ENCODE data around the gene TIGD4. TPM values are rescaled to one million over a fixed set of nuclear protein-coding genes. Genes with fewer than 3 reads are reported as not detected.

Gene TIGD4
- total RNA-seq, 1 experiment from 2014 or later, result 0.92 TPM

DNA sequence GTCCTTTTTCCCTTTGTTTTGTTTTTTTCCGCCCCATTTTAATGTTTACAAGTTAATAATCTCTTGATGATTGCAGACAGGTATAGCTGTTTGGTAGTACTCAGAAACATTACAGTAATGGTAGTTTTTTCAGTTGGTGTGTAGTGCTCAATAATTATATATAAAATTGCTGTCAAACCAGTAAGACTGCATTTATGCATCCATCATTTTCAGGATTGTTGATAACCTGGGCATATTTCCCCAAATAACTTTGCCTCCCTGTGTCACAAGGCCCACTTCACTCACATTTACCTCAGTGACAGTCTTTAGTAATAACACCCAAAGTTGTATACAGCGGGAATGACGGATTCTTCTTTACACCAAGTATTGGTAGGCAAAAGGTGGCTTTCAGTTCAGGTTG lies 16.4 kb upstream of the TIGD4 start:
- CTCF ChIA-PET, result interaction anchor here (0.5 kb wide), 1 partner anchor 36 kb away, joined by 3 read pairs; no protein-coding TSS in a partner anchor
- BruUV-seq (replicated peaks), result no TSS peak
- H3K27ac Mint-ChIP-seq (ENCODE audit: unreplicated experiment), result no peak overlapping the region
- DNase-seq, result no peak
- peaks cover 4% of the 10 kb centered on the region for H3K36me3 Mint-ChIP-seq (ENCODE audit: insufficient read depth, unreplicated experiment)
- TF ChIP-seq, protein P1, sequence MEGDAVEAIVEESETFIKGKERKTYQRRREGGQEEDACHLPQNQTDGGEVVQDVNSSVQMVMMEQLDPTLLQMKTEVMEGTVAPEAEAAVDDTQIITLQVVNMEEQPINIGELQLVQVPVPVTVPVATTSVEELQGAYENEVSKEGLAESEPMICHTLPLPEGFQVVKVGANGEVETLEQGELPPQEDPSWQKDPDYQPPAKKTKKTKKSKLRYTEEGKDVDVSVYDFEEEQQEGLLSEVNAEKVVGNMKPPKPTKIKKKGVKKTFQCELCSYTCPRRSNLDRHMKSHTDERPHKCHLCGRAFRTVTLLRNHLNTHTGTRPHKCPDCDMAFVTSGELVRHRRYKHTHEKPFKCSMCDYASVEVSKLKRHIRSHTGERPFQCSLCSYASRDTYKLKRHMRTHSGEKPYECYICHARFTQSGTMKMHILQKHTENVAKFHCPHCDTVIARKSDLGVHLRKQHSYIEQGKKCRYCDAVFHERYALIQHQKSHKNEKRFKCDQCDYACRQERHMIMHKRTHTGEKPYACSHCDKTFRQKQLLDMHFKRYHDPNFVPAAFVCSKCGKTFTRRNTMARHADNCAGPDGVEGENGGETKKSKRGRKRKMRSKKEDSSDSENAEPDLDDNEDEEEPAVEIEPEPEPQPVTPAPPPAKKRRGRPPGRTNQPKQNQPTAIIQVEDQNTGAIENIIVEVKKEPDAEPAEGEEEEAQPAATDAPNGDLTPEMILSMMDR (IDR thresholded peaks at IDR 0.05; ENCODE audit: unreplicated experiment), result no peak
- H3K4me1 Mint-ChIP-seq (ENCODE audit: low read depth, unreplicated experiment), result peaks cover 11% of the 10 kb centered on the region
- intact Hi-C loops (cut with micrococcal nuclease; ENCODE audit: unreplicated experiment), result no loop called here
- peaks cover 2% of the 10 kb centered on the region for H3K9me3 Mint-ChIP-seq (ENCODE audit: low read depth, unreplicated experiment)
- no peaks in the 10 kb centered on the region for H3K27me3 Mint-ChIP-seq (ENCODE audit: unreplicated experiment)
- no peak overlapping the region for H3K4me3 Mint-ChIP-seq (ENCODE audit: low read depth, unreplicated experiment)

DNA sequence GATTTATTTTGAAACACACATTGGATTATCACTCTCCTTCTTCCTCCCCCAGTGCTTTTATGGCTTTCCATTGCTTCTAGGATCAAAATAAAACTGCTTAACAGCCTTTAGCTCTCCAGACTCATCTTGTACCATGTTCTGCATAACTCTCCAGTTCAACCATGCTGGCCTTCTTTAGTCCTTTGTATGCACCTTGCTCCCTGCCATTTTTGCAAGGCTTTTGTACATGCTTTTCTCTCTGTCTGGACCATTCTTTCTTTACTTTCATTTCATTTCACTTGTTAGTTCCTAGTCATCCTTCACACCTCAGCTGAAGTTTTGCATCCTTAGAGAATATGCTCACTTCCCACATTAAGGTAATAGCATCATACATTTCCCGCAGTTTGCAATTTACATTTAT lies 7.1 kb upstream of the TIGD4 start:
- H3K4me1 Mint-ChIP-seq (ENCODE audit: low read depth, unreplicated experiment), result peaks cover 33% of the 10 kb centered on the region
- BruUV-seq (replicated peaks), result no TSS peak
- peaks cover 1% of the 10 kb centered on the region for H3K36me3 Mint-ChIP-seq (ENCODE audit: insufficient read depth, unreplicated experiment)
- intact Hi-C loops (cut with micrococcal nuclease; ENCODE audit: unreplicated experiment), result loop anchor here (10.0 kb wide), 1 partner anchor 148 kb away; the partner anchor contains the start of gene FHDC1
- H3K4me3 Mint-ChIP-seq (ENCODE audit: low read depth, unreplicated experiment), result no peak overlapping the region
- TF ChIP-seq, protein P1 (IDR thresholded peaks at IDR 0.05; ENCODE audit: unreplicated experiment), result no peak
- no peaks in the 10 kb centered on the region for H3K9me3 Mint-ChIP-seq (ENCODE audit: low read depth, unreplicated experiment)
- CTCF ChIA-PET, result no interaction called here
- DNase-seq, result no peak
- no peaks in the 10 kb centered on the region for H3K27me3 Mint-ChIP-seq (ENCODE audit: unreplicated experiment)
- H3K27ac Mint-ChIP-seq (ENCODE audit: unreplicated experiment), result peak overlapping the region; percentile 3

DNA sequence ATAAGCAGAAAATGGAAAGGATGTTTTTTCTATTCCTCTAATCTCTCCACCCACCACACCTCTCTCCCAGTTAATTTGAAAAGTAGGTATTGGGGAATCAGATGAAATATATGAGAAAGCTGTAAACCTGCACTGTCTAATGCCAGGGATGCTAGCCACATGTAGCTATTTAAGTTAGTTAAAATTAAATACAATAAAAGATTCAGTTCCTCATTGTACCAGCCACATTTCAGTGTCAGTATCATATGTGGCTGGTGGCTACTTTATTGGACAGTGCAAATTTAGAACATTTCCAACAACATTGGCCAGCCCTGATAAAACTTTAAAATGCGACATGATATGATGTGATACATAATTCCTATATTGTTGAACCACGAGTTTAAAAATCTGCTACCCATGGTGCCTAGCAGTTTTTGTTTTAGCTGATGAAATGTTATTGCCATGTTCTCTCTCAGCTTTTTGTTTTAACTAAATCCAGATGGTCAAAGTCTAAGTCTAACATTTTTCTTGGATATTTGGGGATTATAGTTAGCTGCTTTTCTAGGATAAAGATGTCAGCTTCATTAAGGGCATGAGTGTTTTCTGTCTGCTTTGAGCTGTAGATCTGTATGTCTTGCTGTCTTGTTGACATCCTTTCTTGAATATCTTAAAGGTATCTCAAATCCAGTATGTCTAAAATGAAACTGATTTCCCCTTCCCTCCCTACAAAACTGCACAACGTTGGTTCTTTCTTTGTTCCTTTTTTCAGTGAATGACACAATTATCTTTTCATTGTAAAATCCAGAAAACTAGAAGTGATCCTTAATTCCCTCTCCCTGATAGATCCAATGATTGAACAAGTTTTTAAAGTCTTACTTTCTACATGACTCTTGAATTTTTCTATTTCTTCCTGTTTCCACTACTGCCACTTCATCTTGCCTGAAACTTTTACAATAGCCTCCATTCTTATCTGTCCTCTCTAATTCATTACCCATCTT lies 6.4 kb upstream of the TIGD4 start:
- no TSS peak for BruUV-seq (replicated peaks)
- H3K36me3 Mint-ChIP-seq (ENCODE audit: insufficient read depth, unreplicated experiment), result peaks cover 7% of the 10 kb centered on the region
- H3K4me1 Mint-ChIP-seq (ENCODE audit: low read depth, unreplicated experiment), result peaks cover 35% of the 10 kb centered on the region
- no peak overlapping the region for H3K4me3 Mint-ChIP-seq (ENCODE audit: low read depth, unreplicated experiment)
- H3K27ac Mint-ChIP-seq (ENCODE audit: unreplicated experiment), result peak overlapping the region; percentile 3
- TF ChIP-seq, protein P1 (IDR thresholded peaks at IDR 0.05; ENCODE audit: unreplicated experiment), result no peak
- H3K9me3 Mint-ChIP-seq (ENCODE audit: low read depth, unreplicated experiment), result no peaks in the 10 kb centered on the region
- intact Hi-C loops (cut with micrococcal nuclease; ENCODE audit: unreplicated experiment), result loop anchor here (10.0 kb wide), 1 partner anchor 149 kb away; the partner anchor contains the start of gene FHDC1
- H3K27me3 Mint-ChIP-seq (ENCODE audit: unreplicated experiment), result no peaks in the 10 kb centered on the region
- CTCF ChIA-PET, result no interaction called here
- no peak for DNase-seq

DNA sequence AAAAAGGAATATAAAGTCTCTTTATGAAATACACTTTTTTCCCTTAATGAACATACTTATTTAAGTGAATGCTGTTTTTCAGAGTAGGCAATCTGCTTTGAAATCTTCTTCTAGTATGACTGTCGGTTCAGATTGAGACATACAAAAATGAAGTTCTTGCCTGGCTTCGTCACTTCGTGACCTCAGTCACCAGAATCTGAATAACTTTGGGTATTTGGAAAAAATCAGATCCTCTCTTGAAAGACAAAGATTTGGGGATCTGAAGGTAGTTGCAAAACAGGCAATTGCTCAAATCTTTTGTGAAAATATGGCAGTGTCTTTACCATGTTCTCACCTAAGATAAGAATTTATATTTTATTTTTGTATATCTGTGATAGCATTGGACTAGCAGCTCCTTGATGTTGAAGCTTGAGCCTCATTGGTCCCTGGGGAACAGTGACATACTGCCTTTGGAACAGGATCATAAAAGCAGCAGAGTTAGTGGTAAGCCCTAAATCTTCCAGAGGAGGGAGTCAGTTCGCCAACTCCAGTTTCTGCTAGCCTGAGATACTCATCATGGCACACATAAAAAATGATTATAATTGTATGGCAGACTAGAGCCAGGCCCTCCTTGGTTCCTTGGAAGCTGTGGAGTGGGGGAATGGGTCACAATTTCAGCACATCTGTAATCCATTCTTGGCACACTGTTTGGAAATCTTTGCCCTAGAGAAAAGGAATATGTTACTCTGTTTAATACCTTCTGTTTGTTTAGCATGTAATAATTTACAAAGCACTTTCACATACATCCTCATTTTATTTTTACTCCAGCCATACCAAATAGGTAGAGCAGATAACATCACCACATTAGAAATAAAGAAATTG lies 5.2 kb upstream of the TIGD4 start:
- DNase-seq, result peak; percentile 5

More for the DNA sequence above, 5.2 kb upstream of the TIGD4 start:
- BruUV-seq (replicated peaks), result no TSS peak
- no peaks in the 10 kb centered on the region for H3K9me3 Mint-ChIP-seq (ENCODE audit: low read depth, unreplicated experiment)
- H3K27ac Mint-ChIP-seq (ENCODE audit: unreplicated experiment), result no peak overlapping the region
- H3K4me3 Mint-ChIP-seq (ENCODE audit: low read depth, unreplicated experiment), result no peak overlapping the region
- peaks cover 19% of the 10 kb centered on the region for H3K36me3 Mint-ChIP-seq (ENCODE audit: insufficient read depth, unreplicated experiment)
- intact Hi-C loops (cut with micrococcal nuclease; ENCODE audit: unreplicated experiment), result loop anchor here (10.0 kb wide), 1 partner anchor 150 kb away; the partner anchor contains the start of gene FHDC1
- H3K27me3 Mint-ChIP-seq (ENCODE audit: unreplicated experiment), result no peaks in the 10 kb centered on the region
- CTCF ChIA-PET, result no interaction called here
- TF ChIP-seq, protein P1 (IDR thresholded peaks at IDR 0.05; ENCODE audit: unreplicated experiment), result no peak
- peaks cover 35% of the 10 kb centered on the region for H3K4me1 Mint-ChIP-seq (ENCODE audit: low read depth, unreplicated experiment)

Data from Calu3 (cell line).